GM18499 (cell line): ENCODE results near the gene CD40LG.

ENCODE experiments used
- ATAC-seq: cut with Tn5 transposase; IDR thresholded peaks from one replicate; pipeline ENCODE4 v1.9.1; 2021; ENCODE audit warnings: moderate number of reproducible peaks; ENCODE audit not compliant: insufficient read depth, unreplicated experiment

Gene CD40LG

GRCh38 chrX:136647677-136648360, at the start of gene CD40LG:
TSS of gene CD40LG (plus strand) at chrX:136648158. CDS start at chrX:136648249, 91 bp downstream.
- no peak for ATAC-seq

- no peak for ATAC-seq
Measured at GRCh38 chrX:136598631-136599030, 49.3 kb upstream of the CD40LG start.

- no peak for ATAC-seq
Measured at GRCh38 chrX:136600059-136600458, 47.9 kb upstream of the CD40LG start.

GRCh38 chrX:136607236-136607635, 40.7 kb upstream of the CD40LG start:
- ATAC-seq = no peak

GRCh38 chrX:136608295-136608933, 39.5 kb upstream of the CD40LG start:
- ATAC-seq = no peak

- ATAC-seq = peak; percentile 96
Measured at GRCh38 chrX:136616987-136617685, 30.8 kb upstream of the CD40LG start.

GRCh38 chrX:136619899-136620505, 28.0 kb upstream of the CD40LG start:
- ATAC-seq = no peak

- ATAC-seq = no peak
Measured at GRCh38 chrX:136620780-136621179, 27.2 kb upstream of the CD40LG start.

- no peak for ATAC-seq
Measured at GRCh38 chrX:136622568-136622967, 25.4 kb upstream of the CD40LG start.

- ATAC-seq = no peak
Measured at GRCh38 chrX:136623396-136623795, 24.6 kb upstream of the CD40LG start.

GRCh38 chrX:136625246-136625645, 22.7 kb upstream of the CD40LG start:
- ATAC-seq = no peak

- peak; percentile 66 for ATAC-seq
Measured at GRCh38 chrX:136626237-136626636, 21.7 kb upstream of the CD40LG start.

GRCh38 chrX:136626891-136627290, 21.1 kb upstream of the CD40LG start:
- no peak for ATAC-seq

- ATAC-seq = no peak
Measured at GRCh38 chrX:136627409-136627808, 20.5 kb upstream of the CD40LG start.

- ATAC-seq = no peak
Measured at GRCh38 chrX:136629084-136629750, 18.7 kb upstream of the CD40LG start.

GRCh38 chrX:136630881-136631280, 17.1 kb upstream of the CD40LG start:
- ATAC-seq = no peak

- ATAC-seq = peak; percentile 71
Measured at GRCh38 chrX:136635235-136635634, 12.7 kb upstream of the CD40LG start.

- no peak for ATAC-seq
Measured at GRCh38 chrX:136636121-136636520, 11.8 kb upstream of the CD40LG start.

GRCh38 chrX:136639506-136640176, 8.3 kb upstream of the CD40LG start:
- no peak for ATAC-seq

- ATAC-seq = no peak
Measured at GRCh38 chrX:136643243-136643642, 4.7 kb upstream of the CD40LG start.
